Activated naive CD4-positive, alpha-beta T cell treated with anti-CD3 and anti-CD28 coated beads, Interleukin-2, amount 50 U/mL, for 72 hours (primary cell): Measurements from ENCODE around the gene UBE2D4. TPM values are rescaled to one million over a fixed set of nuclear protein-coding genes. Genes with fewer than 3 reads are reported as not detected.

ENCODE experiments used
- ATAC-seq, 2 donors: fragments of 150-1000 bp; cut with Tn5 transposase; 2 replicates each; pipeline ENCODE4 v1.10.0; 2021; ENCODE audit warnings: mild to moderate bottlenecking in 2 of 2, moderate library complexity in 2 of 2
- DNase-seq, 2 donors: peaks; one replicate each; pipeline ENCODE4 v3.0.0; 2021 to 2022; ENCODE audit warnings: low spot score in 2 of 2
- H3K27ac Mint-ChIP-seq, 2 donors: one replicate each; pipeline ENCODE4 v1.8.0; 2022; ENCODE audit warnings: mild to moderate bottlenecking in 2 of 2, mixed read lengths in 2 of 2
- H3K36me3 Mint-ChIP-seq, 2 donors: one replicate each; pipeline ENCODE4 v1.8.0; 2022; ENCODE audit warnings: mixed read lengths in 2 of 2
- H3K9me3 Mint-ChIP-seq, 2 donors: one replicate each; pipeline ENCODE4 v1.8.0; 2022; ENCODE audit warnings: mixed read lengths in 2 of 2
- total RNA-seq, 2 donors: library from RNA; stranded (reverse); gene quantifications; one replicate each; pipeline ENCODE4 v1.2.3, GENCODE V29; 2022

The UBE2D4 gene
- total RNA-seq, 2 donors from 2014 or later = 3.3 to 7.5 TPM

GRCh38 chr7:43904533-43905208 is 21.6 kb upstream of the UBE2D4 start:
- H3K36me3 Mint-ChIP-seq = peaks cover 0 to 5% of the 10 kb centered on the region in 2 donors
- DNase-seq (no peak), ATAC-seq (peak; percentile 47 to 65)
- peak overlapping the region; percentile 7 to 44 for H3K27ac Mint-ChIP-seq
- H3K9me3 Mint-ChIP-seq = no peaks in the 10 kb centered on the region

GRCh38 chr7:43905209-43905946 is 20.9 kb upstream of the UBE2D4 start:
- Mint-ChIP-seq H3K27ac (peak overlapping the region; percentile 83 to 98), H3K9me3 (no peaks in the 10 kb centered on the region), H3K36me3 (peaks cover 0 to 5% of the 10 kb centered on the region in 2 donors)
- ATAC-seq = no peak
- DNase-seq = no peak

DNA sequence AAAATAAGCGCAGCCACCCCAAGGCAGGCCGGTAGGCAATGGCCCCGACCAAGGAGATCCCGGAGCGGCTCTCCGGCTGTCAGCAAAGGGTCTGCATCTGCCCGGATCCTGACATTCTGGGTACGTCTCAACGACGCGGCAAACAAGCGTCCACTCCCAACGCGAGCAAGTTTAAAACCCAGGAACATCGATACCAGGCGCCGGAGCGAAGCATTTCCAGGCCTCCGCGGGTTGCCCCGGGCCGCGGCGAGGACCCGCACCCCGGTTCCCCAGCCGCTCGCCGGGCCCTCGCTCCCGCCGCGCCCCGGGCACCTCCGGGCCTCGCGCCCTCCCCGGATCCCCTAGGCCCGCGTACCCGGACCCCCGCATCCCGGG is 20.3 kb upstream of the UBE2D4 start:
- DNase-seq (peak; percentile 29 to 56), ATAC-seq (peak; percentile 36 to 47)
- H3K9me3 Mint-ChIP-seq = no peaks in the 10 kb centered on the region
- H3K27ac Mint-ChIP-seq = peak overlapping the region; percentile 83 to 98
- H3K36me3 Mint-ChIP-seq = peaks cover 0 to 5% of the 10 kb centered on the region in 2 donors

- ATAC-seq (peak; percentile 84 to 87), DNase-seq (peak; percentile 60 to 63)
- peak within 1 kb of the TSS; percentile 83 to 98 for H3K27ac Mint-ChIP-seq
- H3K36me3 Mint-ChIP-seq = peaks cover 0 to 5% of the 10 kb centered on the region in 2 donors
- H3K9me3 Mint-ChIP-seq = no peaks in the 10 kb centered on the region
Observed at GRCh38 chr7:43906331-43907010, 19.8 kb upstream of the UBE2D4 start, which contains the start of gene URGCP. Gene URGCP (minus strand): TSS chr7:43906596. CDS start chr7:43906575, 21 bp downstream.

DNA sequence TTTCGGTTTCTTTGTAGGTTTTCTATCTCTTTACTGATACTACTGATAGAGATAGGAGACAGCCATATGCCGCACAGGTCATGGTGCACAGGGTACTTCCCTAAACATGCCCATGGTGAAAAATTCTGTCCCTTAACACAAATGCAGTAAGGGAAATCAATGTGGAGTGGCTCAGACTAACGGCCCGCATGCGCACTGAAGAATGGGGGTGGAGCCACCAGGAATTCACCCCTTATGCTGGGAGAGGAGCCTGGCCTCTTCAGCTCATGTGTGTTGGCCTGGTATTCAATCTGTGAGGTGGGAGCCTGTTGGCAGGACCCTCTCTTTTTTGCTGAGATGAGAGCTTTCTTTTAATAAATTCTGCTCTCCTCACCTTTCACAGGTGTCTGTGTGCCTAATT is 11.4 kb upstream of the UBE2D4 start:
- DNase-seq (no peak), ATAC-seq (no peak)
- H3K27ac Mint-ChIP-seq = no peak overlapping the region
- H3K36me3 Mint-ChIP-seq = peaks cover 5 to 18% of the 10 kb centered on the region in 2 donors
- H3K9me3 Mint-ChIP-seq = no peaks in the 10 kb centered on the region

DNA sequence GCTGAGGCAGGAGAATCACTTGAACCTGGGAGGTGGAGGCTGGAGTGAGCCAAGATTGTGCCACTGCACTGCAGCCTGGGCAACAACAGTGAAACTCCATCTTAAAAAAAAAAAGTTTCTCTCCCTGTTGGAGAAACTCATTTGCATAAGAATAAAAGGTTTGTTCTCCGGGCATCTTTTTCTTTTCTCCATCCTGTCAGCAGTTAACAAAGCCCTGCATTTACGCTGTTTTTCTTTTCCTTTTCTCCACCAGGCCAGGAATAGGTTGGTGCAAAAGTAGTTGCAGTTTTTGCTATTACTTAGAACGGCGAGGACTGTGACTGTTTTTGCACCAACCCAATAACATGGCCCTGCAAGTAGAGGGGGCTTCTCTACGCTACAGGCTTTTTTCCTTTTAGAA is 10.3 kb upstream of the UBE2D4 start:
- Mint-ChIP-seq H3K9me3 (no peaks in the 10 kb centered on the region), H3K27ac (no peak overlapping the region), H3K36me3 (peaks cover 5 to 19% of the 10 kb centered on the region in 2 donors)
- DNase-seq = no peak
- ATAC-seq = no peak

- H3K36me3 Mint-ChIP-seq = peaks cover 17 to 20% of the 10 kb centered on the region in 2 donors
- DNase-seq = no peak
- ATAC-seq = no peak
- H3K9me3 Mint-ChIP-seq = no peaks in the 10 kb centered on the region
- H3K27ac Mint-ChIP-seq = no peak overlapping the region
Observed at GRCh38 chr7:43921423-43921822, 4.8 kb upstream of the UBE2D4 start.

DNA sequence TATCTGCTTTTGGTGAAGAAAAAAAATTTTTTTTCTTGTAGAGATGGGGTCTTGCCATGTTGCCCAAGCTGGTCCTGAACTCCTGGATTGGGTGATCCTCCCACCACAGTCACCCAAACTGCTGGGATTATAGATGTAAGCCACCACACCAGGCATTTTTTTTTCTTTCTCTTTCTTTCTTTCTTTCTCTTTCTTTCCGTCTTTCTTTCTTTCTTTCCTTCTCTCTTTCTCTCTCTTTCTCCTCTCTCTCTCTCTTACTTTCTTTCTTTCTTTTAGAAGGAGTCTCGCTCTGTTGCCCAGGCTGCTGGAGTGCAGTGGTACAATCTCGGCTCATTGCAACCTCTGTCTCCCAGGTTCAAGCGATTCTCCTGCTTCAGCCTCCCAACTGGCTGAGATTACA is 3.5 kb upstream of the UBE2D4 start:
- H3K27ac Mint-ChIP-seq = peak overlapping the region; percentile 42 to 79
- no peak for ATAC-seq

DNA sequence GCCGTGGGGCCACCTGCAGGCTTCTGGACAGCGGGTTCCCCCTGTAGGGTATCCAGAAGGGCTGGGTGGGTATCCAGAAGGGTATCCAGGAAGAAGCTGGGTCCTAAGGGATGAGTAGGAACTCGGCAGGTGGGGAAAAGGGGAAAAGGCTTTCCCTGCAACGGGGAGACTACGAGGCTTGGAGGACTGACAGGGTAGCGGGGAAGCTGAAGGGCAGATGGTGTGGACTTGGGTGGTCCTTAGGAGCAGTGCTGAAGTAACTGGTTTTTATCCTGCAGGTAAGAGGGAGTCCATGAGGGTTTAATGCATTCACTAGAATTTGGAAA is 525 bp downstream of the UBE2D4 start:
- Mint-ChIP-seq H3K9me3 (peaks cover 0 to 8% of the 10 kb centered on the region in 2 donors), H3K36me3 (peaks cover 12 to 22% of the 10 kb centered on the region in 2 donors), H3K27ac (peak overlapping the region; percentile 60 to 86)
- DNase-seq = no peak
- ATAC-seq = peak in 1 of 2 donors; percentile 12

More for the DNA sequence above, 3.5 kb upstream of the UBE2D4 start:
- no peak for DNase-seq
- Mint-ChIP-seq H3K36me3 (peaks cover 17 to 20% of the 10 kb centered on the region in 2 donors), H3K9me3 (peaks cover 0 to 1% of the 10 kb centered on the region in 2 donors)

DNA sequence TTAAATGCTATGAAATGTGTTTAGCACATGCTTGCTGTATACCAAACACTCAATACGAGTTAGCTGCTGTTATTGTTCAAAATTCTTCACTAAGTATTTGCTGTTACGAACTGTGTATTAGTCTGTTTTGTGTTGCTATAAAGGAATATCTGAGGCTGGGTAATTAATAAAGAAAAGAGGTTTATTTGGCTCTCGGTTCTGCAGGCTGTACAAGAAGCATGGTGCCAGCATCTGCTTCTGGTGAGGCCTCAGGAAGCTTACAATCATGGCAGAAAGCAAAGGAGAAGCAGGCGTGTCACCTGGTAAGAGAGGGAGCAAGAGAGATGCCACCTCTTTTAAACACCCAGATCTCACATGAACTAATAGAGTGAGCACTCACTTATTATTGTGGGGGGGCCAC is 1.6 kb downstream of the UBE2D4 start:
- ATAC-seq (no peak), DNase-seq (no peak)
- peaks cover 12 to 22% of the 10 kb centered on the region in 2 donors for H3K36me3 Mint-ChIP-seq
- H3K27ac Mint-ChIP-seq = peak overlapping the region in 1 of 2 donors; percentile 86
- peaks cover 0 to 8% of the 10 kb centered on the region in 2 donors for H3K9me3 Mint-ChIP-seq

DNA sequence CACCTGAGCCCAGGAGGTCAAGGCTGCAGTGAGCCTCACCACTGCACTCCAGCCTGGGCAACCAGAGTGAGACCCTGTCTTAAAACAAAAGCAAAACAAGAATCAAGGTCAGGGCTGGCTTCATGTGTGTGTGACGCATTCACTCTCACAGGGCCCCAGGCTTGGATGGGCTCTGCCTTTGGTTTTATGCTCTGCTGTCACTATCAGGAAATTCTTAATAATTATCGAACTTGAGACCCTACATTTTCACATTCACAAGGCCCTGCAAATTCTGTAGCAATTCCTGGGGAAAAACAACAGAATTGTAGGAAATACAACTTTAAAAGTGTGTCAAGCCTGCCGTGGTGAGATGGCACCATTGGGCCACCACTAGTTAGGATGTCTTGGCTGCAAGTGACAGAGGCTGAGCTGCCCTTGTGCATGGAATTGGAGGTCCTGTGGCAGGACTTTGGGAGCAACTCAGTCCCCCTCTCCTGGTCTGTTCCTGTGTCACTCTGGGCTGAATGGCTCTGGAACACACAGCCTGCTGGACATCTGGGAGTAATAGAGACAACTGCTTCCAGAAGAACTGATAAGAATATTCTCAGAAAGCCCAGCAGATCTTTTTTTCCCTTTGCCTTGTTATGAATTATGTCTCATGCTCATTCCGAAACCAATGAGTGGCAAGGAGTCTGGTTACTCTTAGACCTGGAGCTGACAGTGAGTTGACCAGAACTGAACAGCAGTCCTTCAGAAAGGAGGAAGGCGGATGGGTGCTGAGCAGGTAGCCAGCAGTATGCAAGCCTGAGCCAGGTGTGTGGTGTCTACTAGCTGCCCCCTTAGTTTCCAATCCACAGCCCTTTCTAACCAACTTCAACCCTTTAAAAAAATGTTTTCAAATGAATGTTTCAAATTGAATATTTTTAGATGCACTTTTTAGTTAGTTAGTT is 3.6 kb downstream of the UBE2D4 start:
- peak overlapping the region in 1 of 2 donors; percentile 44 for H3K27ac Mint-ChIP-seq
- ATAC-seq = no peak
- DNase-seq = no peak
- H3K36me3 Mint-ChIP-seq = peaks cover 6 to 16% of the 10 kb centered on the region in 2 donors
- H3K9me3 Mint-ChIP-seq = peaks cover 0 to 8% of the 10 kb centered on the region in 2 donors

DNA sequence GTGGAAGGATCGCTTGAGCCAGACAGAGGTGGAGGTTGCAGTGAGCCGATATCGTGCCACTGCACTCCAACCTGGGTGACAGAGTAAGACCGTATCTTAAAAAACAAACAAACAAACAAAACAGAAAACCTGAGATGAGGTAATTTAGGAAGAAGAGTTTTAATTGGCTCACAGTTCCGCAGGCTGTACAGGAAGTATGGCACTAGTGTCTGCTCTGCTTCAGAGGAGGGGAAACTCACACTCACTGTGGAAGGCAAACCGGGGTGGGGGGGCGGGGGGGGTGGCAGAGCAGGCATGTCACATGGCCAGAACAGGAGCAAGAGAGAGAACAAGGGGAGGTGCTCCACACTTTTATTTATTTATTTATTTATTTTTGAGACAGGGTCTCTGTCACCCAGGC is 5.1 kb downstream of the UBE2D4 start:
- ATAC-seq (peak in 1 of 2 donors; percentile 30), DNase-seq (no peak)
- H3K9me3 Mint-ChIP-seq = peaks cover 0 to 8% of the 10 kb centered on the region in 2 donors
- peaks cover 0 to 11% of the 10 kb centered on the region in 2 donors for H3K36me3 Mint-ChIP-seq
- peak overlapping the region; percentile 29 to 80 for H3K27ac Mint-ChIP-seq

GRCh38 chr7:43933902-43934560 is 7.8 kb downstream of the UBE2D4 start:
- H3K36me3 Mint-ChIP-seq = peaks cover 0 to 5% of the 10 kb centered on the region in 2 donors
- no peak overlapping the region for H3K27ac Mint-ChIP-seq
- ATAC-seq (no peak), DNase-seq (no peak)
- no peaks in the 10 kb centered on the region for H3K9me3 Mint-ChIP-seq

DNA sequence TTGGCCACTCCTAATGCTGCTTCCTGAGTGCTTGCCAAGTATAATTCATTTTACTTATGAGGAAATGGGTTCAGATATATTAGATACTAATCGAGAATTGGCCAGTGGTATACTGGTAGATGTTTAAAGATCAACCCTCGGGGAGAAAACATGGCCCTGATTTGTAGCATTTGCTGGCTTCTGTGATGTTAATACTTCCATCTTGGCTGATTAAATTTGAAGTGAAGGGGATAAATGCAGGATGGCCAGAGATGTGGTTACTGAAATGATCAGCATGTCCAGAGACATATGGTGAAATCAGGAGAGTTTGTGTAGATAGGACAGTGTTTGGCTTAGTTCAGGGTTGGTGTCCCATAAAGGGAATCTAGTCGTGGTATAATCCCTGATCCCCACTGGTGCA is 11.2 kb downstream of the UBE2D4 start:
- no peak overlapping the region for H3K27ac Mint-ChIP-seq
- no peaks in the 10 kb centered on the region for H3K9me3 Mint-ChIP-seq
- H3K36me3 Mint-ChIP-seq = no peaks in the 10 kb centered on the region
- ATAC-seq (no peak), DNase-seq (no peak)

DNA sequence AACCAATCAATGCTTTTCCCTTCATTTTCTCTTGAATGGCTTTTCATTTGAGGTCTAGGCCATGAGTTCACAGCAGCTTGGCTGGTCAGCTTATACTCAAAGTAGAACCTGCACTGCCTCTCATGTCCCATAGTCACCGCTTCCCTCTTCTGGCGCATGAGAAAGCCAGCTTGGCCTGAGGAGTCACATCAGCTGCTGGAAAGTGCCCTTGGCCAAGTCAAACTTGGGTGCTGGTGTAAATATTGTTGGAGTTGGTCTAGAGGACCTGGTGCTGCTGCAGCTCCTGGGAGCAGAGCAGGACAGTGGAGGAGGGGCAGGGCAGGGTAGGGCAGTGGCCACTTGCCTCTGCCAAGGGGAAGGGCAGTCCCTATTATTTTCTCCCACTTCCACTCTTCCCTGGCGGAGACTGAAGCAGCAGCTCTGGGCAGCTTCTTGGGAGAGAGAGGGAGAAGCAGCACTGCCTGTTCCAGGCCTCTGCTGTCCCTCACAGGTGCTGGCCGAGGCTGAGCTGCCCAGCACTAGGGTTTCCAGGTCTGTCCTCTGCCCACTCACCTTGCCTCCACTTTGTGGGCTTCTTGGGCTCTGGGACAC is 12.8 kb downstream of the UBE2D4 start:
- no peak for DNase-seq
- H3K36me3 Mint-ChIP-seq = no peaks in the 10 kb centered on the region
- H3K9me3 Mint-ChIP-seq = no peaks in the 10 kb centered on the region
- no peak for ATAC-seq
- H3K27ac Mint-ChIP-seq = no peak overlapping the region
